HCT116 (cell line): ENCODE results near the gene KIF18A. TPM values are rescaled to one million over a fixed set of nuclear protein-coding genes. Genes with fewer than 3 reads are reported as not detected.

Experiments used
- ATAC-seq: fragments of 200-7000 bp; cut with Tn5 transposase; 2 replicates; pipeline ENCODE4 v1.9.1; 2020; ENCODE audit warnings: mild to moderate bottlenecking, moderate library complexity
- BruUV-seq: library from RNA; stranded (reverse); fragments of 400-500 nt; replicated peaks from 2 replicates; lab custom pipeline; 2021; lab: Mats Ljungman, UMichigan
- CTCF ChIA-PET: fragments of 300-600 bp; sonication (Branson Sonifier 250); formaldehyde crosslinking; loops from one replicate; lab custom pipeline; 2021; ENCODE audit warnings: antibody characterized with exemption; lab: Charles Lee
- POLR2A ChIA-PET: fragments of 300-600, 350-600 bp; sonication (Branson Sonifier 250); formaldehyde crosslinking; loops from one replicate; lab custom pipeline; 2021; ENCODE audit warnings: antibody characterized with exemption; lab: Charles Lee
- RAD21 ChIA-PET, 2 experiments: fragments of 300-600 bp; sonication (Branson Sonifier 250); formaldehyde crosslinking; loops; one replicate each; lab custom pipeline; 2023; ENCODE audit warnings: low total read pairs in 2 of 2; ENCODE audit not compliant: uncharacterized antibody in 2 of 2, unreplicated experiment in 2 of 2, low non-redundant PET in 1 of 2; lab: Charles Lee
- DNase-seq: peaks from one replicate; pipeline ENCODE4 v3.0.0-alpha.2; 2010; ENCODE audit warnings: low read depth, low spot score
- H2AFZ ChIP-seq: fragments of 200-600 bp; shearing (Covaris generic), sonication (generic); 2 replicates; pipeline ENCODE4 v1.6.1; 2017; ENCODE audit warnings: low read depth, mixed run types, mixed read lengths, antibody characterized with exemption, low read length; ENCODE audit not compliant: poor library complexity, severe bottlenecking
- H3K27ac ChIP-seq: 2 replicates; pipeline ENCODE4 v1.5.1; 2012; ENCODE audit warnings: low read depth, low read length
- H3K27me3 ChIP-seq: fragments of 200-600 bp; sonication (generic); 2 replicates; pipeline ENCODE4 v1.6.1; 2016; ENCODE audit warnings: mixed run types, low read length, mixed read lengths; ENCODE audit not compliant: insufficient read depth
- H3K36me3 ChIP-seq, 2 experiments: fragments of 200-500 bp in 1 of 2; fragments of 200-600 bp in 1 of 2; sonication (Bioruptor generic) in 1 of 2; sonication (generic) in 1 of 2; 2 replicates each; pipeline versions ENCODE4 v1.5.1 to v1.6.1; 2014 to 2016; ENCODE audit warnings: low read length in 2 of 2, inconsistent platforms in 1 of 2, mixed read lengths in 1 of 2, mixed run types in 1 of 2; ENCODE audit not compliant: insufficient read depth in 2 of 2, control insufficient read depth in 1 of 2
- H3K4me1 ChIP-seq, 2 experiments: fragments of 200-600 bp in 1 of 2; sonication (generic) in 1 of 2; 2 replicates each; pipeline versions ENCODE4 v1.5.1 to v1.6.1; 2012 to 2017; ENCODE audit warnings: low read length in 2 of 2, inconsistent platforms in 1 of 2, mild to moderate bottlenecking in 1 of 2, mixed read lengths in 1 of 2, mixed run types in 1 of 2, moderate library complexity in 1 of 2; ENCODE audit not compliant: insufficient read depth in 2 of 2, control insufficient read depth in 1 of 2
- H3K4me2 ChIP-seq: fragments of 200-600 bp; sonication (generic); 2 replicates; pipeline ENCODE4 v1.6.1; 2017; ENCODE audit warnings: mixed run types, low read length, mixed read lengths
- H3K4me3 ChIP-seq, 2 experiments: fragments of 200-600 bp in 1 of 2; sonication (generic) in 1 of 2; replicated peaks in 1 of 2; 2 replicates each; pipeline ENCODE4 v1.5.1; 2011 to 2016; ENCODE audit warnings: low read length in 2 of 2, control low read depth in 1 of 2, low read depth in 1 of 2, mild to moderate bottlenecking in 1 of 2, mixed read lengths in 1 of 2, mixed run types in 1 of 2
- H3K79me2 ChIP-seq: fragments of 200-600 bp; sonication (generic); 2 replicates; pipeline ENCODE4 v1.6.1; 2017; ENCODE audit warnings: mild to moderate bottlenecking, mixed run types, low read length, moderate library complexity, mixed read lengths; ENCODE audit not compliant: insufficient read depth
- H3K9ac ChIP-seq: fragments of 200-600 bp; sonication (generic); 2 replicates; pipeline ENCODE4 v1.6.1; 2016; ENCODE audit warnings: low read length, mixed read lengths
- H3K9me2 ChIP-seq: fragments of 200-600 bp; sonication (generic), shearing (Covaris generic); 2 replicates; pipeline ENCODE4 v1.6.1; 2017; ENCODE audit warnings: mixed run types, mild to moderate bottlenecking, moderate library complexity; ENCODE audit not compliant: insufficient read depth
- H3K9me3 ChIP-seq, 2 experiments: fragments of 200-500 bp in 1 of 2; fragments of 200-600 bp in 1 of 2; sonication (Bioruptor generic) in 1 of 2; sonication (generic) in 1 of 2; 2 replicates each; pipeline ENCODE4 v1.6.1; 2014 to 2017; ENCODE audit warnings: low read length in 2 of 2, mixed read lengths in 2 of 2, inconsistent platforms in 1 of 2, low read depth in 1 of 2, mild to moderate bottlenecking in 1 of 2, mixed run types in 1 of 2, moderate library complexity in 1 of 2; ENCODE audit not compliant: control insufficient read depth in 1 of 2, insufficient read depth in 1 of 2
- H4K20me1 ChIP-seq: fragments of 200-600 bp; sonication (generic), shearing (Covaris generic); 2 replicates; pipeline ENCODE4 v1.6.1; 2017; ENCODE audit warnings: mixed run types, mild to moderate bottlenecking, moderate library complexity; ENCODE audit not compliant: insufficient read depth
- ELF1 ChIP-seq: IDR thresholded peaks from 2 replicates; pipeline ENCODE4 v1.6.1; 2012; ENCODE audit warnings: low read depth, borderline replicate concordance
- EZH2phosphoT487 ChIP-seq: fragments of 200-600 bp; IDR thresholded peaks from 2 replicates; pipeline ENCODE4 v1.6.1; 2018; ENCODE audit warnings: antibody characterized with exemption, borderline replicate concordance
- REST ChIP-seq: IDR thresholded peaks from 2 replicates; pipeline ENCODE4 v1.6.1; 2012; ENCODE audit warnings: low read depth
- SRF ChIP-seq: IDR thresholded peaks from 2 replicates; pipeline ENCODE4 v1.6.1; 2012; ENCODE audit warnings: low read depth
- intact Hi-C: fragments of 100-400 bp; cut with micrococcal nuclease; formaldehyde crosslinking; loops from 2 replicates; pipeline ENCODE4 v1.10.0; 2022
- total RNA-seq: library from RNA; stranded (reverse); gene quantifications from one replicate; pipeline ENCODE4 v1.2.1, GENCODE V29; 2021; ENCODE audit not compliant: unreplicated experiment

KIF18A gene
- total RNA-seq, 1 experiment from 2014 or later, result 50.7 TPM

GRCh38 chr11:28142724-28143123 lies 34.8 kb upstream of the KIF18A start:
- H3K36me3 ChIP-seq, result peaks cover 0 to 31% of the 10 kb centered on the region in 2 experiments; a peak in 2 of 4 replicates
- no peak overlapping the region for H2AFZ ChIP-seq
- POLR2A ChIA-PET, result interaction anchor here (1.3 kb wide), 1 partner anchor 444 kb away, joined by 3 read pairs; no protein-coding TSS in a partner anchor
- H3K9me3 ChIP-seq, result peaks cover 0 to 4% of the 10 kb centered on the region in 2 experiments; a peak in 3 of 4 replicates
- RAD21 ChIA-PET, result no interaction called here
- CTCF ChIA-PET, result no interaction called here
- DNase-seq (no peak), ATAC-seq (no peak)
- H3K9ac ChIP-seq, result no peak overlapping the region
- H3K79me2 ChIP-seq, result peaks cover 8% of the 10 kb centered on the region; the same call in 1 of the 2 replicates
- H3K27ac ChIP-seq, result no peak overlapping the region
- no peaks in the 10 kb centered on the region for H3K9me2 ChIP-seq
- peaks cover 44 to 72% of the 10 kb centered on the region in 2 experiments for H3K4me1 ChIP-seq
- H4K20me1 ChIP-seq, result no peaks in the 10 kb centered on the region
- no TSS peak for BruUV-seq
- H3K27me3 ChIP-seq, result no peaks in the 10 kb centered on the region
- H3K4me2 ChIP-seq, result no peak overlapping the region
- H3K4me3 ChIP-seq, result no peak overlapping the region
- TF ChIP-seq ELF1 (no peak), REST (no peak), SRF (no peak), EZH2phosphoT487 (no peak)
- TF ChIP-seq, all 23 proteins: peak for 0
- intact Hi-C loops, result loop anchor here (10.0 kb wide), 1 partner anchor 218 kb away; no protein-coding TSS in a partner anchor
